Mucosa of rectum (tissue), 2 donors: ENCODE measurements around the gene DCPS.

Source experiments
- H3K27ac ChIP-seq, 2 donors: one replicate each; pipeline ENCODE4 v1.7.0; 2013; ENCODE audit warnings: inconsistent platforms in 2 of 2, low read depth in 2 of 2, low read length in 2 of 2
- H3K27me3 ChIP-seq, 2 donors: one replicate each; pipeline ENCODE4 v1.7.0; 2013; ENCODE audit warnings: low read length in 2 of 2; ENCODE audit not compliant: control insufficient read depth in 2 of 2, insufficient read depth in 2 of 2
- H3K36me3 ChIP-seq, 2 donors: one replicate each; pipeline ENCODE4 v1.7.0; 2013; ENCODE audit warnings: low read length in 2 of 2; ENCODE audit not compliant: control insufficient read depth in 2 of 2, insufficient read depth in 2 of 2
- H3K4me1 ChIP-seq, 2 donors: one replicate each; pipeline ENCODE4 v1.7.0; 2013; ENCODE audit warnings: low read length in 2 of 2, mild to moderate bottlenecking in 1 of 2; ENCODE audit not compliant: control insufficient read depth in 2 of 2, insufficient read depth in 2 of 2
- H3K4me3 ChIP-seq, 2 donors: one replicate each; pipeline ENCODE4 v1.7.0; 2013; ENCODE audit warnings: low read length in 2 of 2
- H3K9ac ChIP-seq, 2 donors: one replicate each; pipeline ENCODE4 v1.7.0; 2013; ENCODE audit warnings: low read length in 2 of 2, low read depth in 1 of 2, mild to moderate bottlenecking in 1 of 2
- H3K9me3 ChIP-seq, 2 donors: one replicate each; pipeline ENCODE4 v1.7.0; 2013; ENCODE audit warnings: low read length in 2 of 2; ENCODE audit not compliant: control insufficient read depth in 2 of 2
- donor health status: healthy.
- donor health status: Normal muscosa, but diverticular disease.

The DCPS gene

DNA sequence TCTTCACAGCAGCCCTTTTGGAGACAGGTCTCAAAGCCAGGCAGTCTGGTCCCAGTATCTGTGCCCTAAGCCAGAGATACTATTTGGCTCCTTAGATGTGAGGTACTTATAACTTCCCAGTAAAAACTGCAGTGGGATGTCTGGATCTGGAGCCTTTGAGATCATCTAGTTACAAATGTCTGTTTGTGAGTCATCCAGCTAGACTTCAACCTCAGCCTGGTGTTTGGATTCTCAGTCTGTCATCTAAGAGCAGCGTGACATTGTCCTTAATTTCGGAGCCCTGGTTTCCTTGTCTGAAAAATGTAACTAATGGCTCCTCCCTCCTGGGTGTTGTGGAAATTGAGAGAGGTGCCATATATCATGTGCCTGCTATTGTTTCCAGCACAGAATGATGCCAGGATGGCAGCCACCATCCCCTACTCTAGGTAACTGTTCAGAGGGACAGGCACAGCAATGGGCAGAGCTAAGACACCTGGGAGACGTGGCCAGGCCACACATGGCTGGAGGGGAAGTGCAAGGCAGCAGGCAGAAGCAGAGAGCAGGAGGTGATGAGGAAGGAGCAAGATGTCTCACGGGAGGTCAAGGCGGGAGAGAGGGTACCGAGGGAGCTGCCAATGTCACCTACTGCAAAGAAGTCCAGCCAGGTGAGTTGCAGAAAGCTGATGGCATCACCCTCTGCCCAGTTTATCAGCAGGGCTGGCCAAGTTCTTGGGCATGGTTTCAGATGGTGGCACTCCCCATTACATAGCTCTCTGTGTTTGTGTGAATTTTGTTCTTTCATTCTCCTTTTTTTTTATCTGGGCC lies 31.0 kb downstream of the DCPS start:
- Histone ChIP-seq H3K4me1 (peaks cover 0 to 5% of the 10 kb centered on the region in 2 donors), H3K27ac (no peak overlapping the region)

DNA sequence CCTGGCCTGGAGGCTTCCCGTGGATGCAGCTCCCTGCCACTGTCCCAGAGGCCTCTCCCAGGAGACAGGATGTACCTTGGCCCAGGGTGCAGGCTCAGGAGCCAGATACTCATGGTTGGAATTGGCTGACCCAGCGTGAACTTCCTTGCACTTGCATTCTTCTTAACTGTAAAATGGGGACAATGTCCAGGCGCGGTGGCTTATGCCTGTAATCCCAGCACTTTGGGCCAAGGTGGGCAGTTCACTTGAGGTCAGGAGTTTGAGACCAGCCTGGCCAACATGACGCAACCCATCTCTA lies 31.6 kb downstream of the DCPS start:
- Histone ChIP-seq H3K4me1 (peaks cover 0 to 5% of the 10 kb centered on the region in 2 donors), H3K27me3 (no peaks in the 10 kb centered on the region), H3K9me3 (no peaks in the 10 kb centered on the region), H3K4me3 (no peak overlapping the region), H3K9ac (no peak overlapping the region), H3K27ac (no peak overlapping the region), H3K36me3 (peaks cover 18 to 23% of the 10 kb centered on the region in 2 donors)

More for the DNA sequence above, 31.0 kb downstream of the DCPS start:
- Histone ChIP-seq H3K36me3 (peaks cover 18 to 24% of the 10 kb centered on the region in 2 donors), H3K9me3 (no peaks in the 10 kb centered on the region), H3K4me3 (no peak overlapping the region), H3K9ac (no peak overlapping the region), H3K27me3 (no peaks in the 10 kb centered on the region)

DNA sequence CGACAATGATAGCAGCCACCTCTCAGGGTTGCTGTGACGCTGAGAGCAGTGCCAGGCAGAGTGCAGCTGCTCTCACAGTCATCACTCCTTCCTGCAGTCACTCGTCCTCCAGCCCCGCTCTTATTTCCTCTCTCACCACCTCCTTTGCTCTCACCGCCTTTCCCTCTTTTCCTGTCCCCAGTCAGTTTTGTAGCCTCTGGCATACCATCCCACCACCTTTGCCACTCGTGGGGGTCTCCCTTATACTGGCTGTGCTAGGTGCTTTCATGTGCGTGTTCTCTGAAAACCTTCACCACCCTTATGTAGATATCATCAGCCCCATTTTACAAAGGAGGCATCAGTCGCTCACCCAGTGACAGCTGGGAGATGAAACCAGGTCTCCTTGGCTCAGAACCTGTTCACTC lies 32.3 kb downstream of the DCPS start:
- Histone ChIP-seq H3K36me3 (peaks cover 21 to 23% of the 10 kb centered on the region in 2 donors), H3K4me1 (peaks cover 0 to 5% of the 10 kb centered on the region in 2 donors), H3K4me3 (no peak overlapping the region), H3K9ac (no peak overlapping the region), H3K9me3 (no peaks in the 10 kb centered on the region), H3K27me3 (no peaks in the 10 kb centered on the region), H3K27ac (no peak overlapping the region)

DNA sequence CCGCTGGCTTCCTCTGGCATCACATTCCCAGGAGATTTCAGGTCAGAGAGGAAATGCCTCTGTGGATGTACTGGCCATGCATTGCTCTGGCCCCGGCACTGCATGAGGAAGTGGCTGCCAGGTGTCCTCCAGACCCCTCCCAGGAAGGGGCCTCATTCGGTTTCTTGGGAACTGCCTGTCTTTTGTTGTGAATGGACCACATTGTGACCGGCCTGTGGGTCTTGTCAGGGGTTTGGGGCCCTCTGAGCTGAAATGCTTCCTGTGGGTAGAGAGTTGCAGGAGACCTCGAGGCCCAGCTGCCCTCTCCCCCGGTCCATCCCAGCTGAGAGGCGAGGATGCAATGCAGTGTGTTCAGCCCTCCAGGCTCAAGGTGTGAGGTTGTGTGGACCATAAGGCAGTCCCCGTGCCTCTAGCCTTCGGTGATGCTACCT lies 32.8 kb downstream of the DCPS start:
- H3K4me3 ChIP-seq = no peak overlapping the region
- no peaks in the 10 kb centered on the region for H3K27me3 ChIP-seq
- no peak overlapping the region for H3K27ac ChIP-seq
- H3K9ac ChIP-seq = no peak overlapping the region
- H3K9me3 ChIP-seq = no peaks in the 10 kb centered on the region
- peaks cover 19 to 22% of the 10 kb centered on the region in 2 donors for H3K36me3 ChIP-seq
- H3K4me1 ChIP-seq = peaks cover 0 to 5% of the 10 kb centered on the region in 2 donors

DNA sequence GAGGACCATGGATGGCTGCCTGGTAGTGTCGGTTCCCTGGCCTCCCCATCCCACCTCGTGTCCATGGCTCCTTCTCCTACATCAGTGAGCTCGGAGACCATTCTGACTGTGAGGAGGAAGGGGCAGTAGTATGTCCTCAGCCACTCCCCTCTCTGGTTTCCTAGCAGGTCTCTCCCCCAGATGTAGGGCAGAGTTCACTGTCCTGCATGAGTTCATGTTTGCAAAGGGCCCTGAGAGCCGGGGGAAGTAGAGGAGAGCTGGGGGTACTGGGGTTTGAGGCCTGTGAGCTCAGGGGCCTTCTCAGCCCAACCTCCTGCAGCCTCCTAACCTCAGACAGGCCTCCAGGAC lies 33.2 kb downstream of the DCPS start:
- H3K27ac ChIP-seq = no peak overlapping the region
- no peak overlapping the region for H3K9ac ChIP-seq
- no peak overlapping the region for H3K4me3 ChIP-seq
- peaks cover 22 to 23% of the 10 kb centered on the region in 2 donors for H3K36me3 ChIP-seq
- no peaks in the 10 kb centered on the region for H3K27me3 ChIP-seq
- H3K4me1 ChIP-seq = peaks cover 0 to 3% of the 10 kb centered on the region in 2 donors
- no peaks in the 10 kb centered on the region for H3K9me3 ChIP-seq

DNA sequence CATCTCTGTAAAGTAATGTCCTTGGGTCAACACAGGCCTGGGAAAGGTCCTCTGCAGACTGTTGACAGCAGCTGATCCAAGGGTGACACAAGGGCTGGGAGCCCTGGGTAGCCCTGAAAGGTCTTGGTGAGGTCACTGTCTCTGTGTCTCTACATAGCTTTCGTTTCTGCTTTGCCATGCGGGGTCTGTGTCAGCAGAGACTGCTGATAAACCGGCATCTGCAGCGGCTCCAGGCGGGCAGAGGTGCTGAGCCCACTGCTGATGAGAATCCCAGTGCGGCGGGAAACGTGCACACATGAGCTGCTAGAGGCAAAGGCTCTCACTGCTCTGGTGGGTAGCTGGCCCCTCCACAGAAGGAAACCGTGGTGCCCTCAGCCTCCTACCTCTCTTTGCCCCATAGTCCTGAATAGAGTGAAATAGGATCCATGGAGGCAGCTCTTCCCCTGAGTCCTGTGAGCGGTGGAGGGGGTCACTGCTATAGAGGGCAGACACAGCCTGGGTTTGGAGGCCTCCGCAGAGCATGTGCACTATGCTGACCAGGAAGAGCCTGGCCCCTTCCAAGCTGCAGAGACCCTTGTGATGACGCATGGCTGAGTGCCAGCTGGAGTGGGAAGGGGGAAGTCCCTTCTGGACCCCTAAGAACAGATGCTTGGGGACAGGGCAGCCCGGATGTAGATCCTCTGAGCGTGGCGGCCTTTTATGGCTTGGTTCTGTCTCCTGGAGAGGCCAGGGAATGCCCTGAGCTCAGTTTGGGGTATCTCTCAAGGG lies 33.8 kb downstream of the DCPS start:
- H3K9ac ChIP-seq = no peak overlapping the region
- H3K4me1 ChIP-seq = peaks cover 0 to 3% of the 10 kb centered on the region in 2 donors
- no peaks in the 10 kb centered on the region for H3K27me3 ChIP-seq
- no peak overlapping the region for H3K4me3 ChIP-seq
- peaks cover 24 to 27% of the 10 kb centered on the region in 2 donors for H3K36me3 ChIP-seq
- H3K27ac ChIP-seq = no peak overlapping the region
- no peaks in the 10 kb centered on the region for H3K9me3 ChIP-seq

DNA sequence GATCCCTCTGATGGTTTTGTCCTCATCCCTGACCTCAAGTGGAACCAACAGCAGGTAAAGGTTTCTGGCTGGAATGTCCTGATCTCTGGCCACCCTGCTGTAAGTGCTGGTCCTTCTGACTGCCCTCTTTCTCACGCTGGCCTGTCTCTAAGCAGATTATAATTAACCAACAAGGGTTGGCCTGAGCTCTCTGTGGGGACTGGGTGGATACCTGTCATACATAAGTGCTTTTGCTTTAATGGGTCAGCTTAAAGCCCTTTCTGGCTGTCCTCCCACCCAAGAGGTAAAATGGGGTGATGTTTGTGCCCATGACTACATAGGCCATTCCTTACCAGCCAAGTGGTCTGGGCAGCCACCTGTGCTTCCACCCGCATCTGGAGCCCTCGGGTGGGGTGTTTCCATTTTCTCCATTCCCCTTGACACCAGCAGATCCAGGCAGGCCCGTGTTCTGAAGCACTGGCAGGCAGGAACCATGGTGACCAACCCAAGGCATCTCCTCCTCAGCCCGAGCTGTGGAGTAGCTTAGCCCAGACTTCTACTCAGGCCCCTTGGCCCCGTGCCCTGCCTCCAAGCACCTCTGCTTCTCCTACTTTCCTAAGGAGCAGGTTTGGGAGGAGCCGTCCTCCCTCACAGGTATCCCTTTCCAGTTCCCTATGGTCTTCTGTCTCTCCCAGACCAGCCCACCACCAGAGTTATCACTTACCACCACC lies 34.6 kb downstream of the DCPS start:
- Histone ChIP-seq H3K27ac (no peak overlapping the region), H3K4me3 (no peak overlapping the region), H3K27me3 (no peaks in the 10 kb centered on the region), H3K36me3 (peaks cover 24 to 26% of the 10 kb centered on the region in 2 donors), H3K9me3 (no peaks in the 10 kb centered on the region), H3K9ac (no peak overlapping the region), H3K4me1 (peaks cover 0 to 3% of the 10 kb centered on the region in 2 donors)

DNA sequence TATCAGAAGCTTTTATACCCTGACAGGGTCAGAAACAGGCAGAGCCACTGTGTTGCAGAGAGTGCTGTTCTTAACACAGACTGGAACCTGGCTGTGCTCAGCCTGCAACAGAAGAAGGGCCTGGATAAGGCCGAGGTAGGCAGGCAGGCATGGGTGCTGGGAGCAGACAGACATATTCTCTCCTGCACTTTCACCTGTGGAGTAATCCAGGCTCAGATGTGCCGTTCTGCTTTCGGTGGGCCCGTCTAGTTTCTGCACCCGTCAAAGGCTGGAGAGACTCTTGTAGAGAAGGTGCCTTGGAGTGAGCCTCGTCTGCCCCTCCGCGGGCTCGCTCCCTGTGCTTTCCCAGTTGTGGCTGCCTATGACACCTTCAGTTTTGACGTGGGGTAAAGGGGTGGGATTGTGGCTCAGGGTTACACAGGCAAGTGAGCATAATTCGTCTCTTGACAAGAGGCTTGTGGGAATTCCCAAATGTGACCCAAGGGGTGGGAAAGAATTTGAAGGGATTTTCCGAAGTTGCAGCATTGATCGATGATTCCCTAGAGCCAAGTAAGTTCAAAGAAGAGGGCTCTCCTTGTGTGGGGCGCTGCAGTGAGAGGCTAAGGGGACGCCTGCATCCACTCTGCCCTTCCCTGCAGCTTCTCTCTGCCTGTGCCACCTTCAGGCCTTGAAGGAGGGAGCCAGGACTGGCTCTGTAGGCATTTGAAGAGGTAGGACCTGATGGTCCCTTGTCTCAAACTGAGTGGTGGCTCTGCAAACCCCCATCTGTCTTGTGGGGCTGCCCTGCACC lies 35.4 kb downstream of the DCPS start:
- peaks cover 0 to 3% of the 10 kb centered on the region in 2 donors for H3K4me1 ChIP-seq
- H3K27me3 ChIP-seq = no peaks in the 10 kb centered on the region
- H3K4me3 ChIP-seq = no peak overlapping the region
- H3K36me3 ChIP-seq = peaks cover 27 to 31% of the 10 kb centered on the region in 2 donors
- H3K27ac ChIP-seq = no peak overlapping the region
- H3K9me3 ChIP-seq = no peaks in the 10 kb centered on the region
- no peak overlapping the region for H3K9ac ChIP-seq

DNA sequence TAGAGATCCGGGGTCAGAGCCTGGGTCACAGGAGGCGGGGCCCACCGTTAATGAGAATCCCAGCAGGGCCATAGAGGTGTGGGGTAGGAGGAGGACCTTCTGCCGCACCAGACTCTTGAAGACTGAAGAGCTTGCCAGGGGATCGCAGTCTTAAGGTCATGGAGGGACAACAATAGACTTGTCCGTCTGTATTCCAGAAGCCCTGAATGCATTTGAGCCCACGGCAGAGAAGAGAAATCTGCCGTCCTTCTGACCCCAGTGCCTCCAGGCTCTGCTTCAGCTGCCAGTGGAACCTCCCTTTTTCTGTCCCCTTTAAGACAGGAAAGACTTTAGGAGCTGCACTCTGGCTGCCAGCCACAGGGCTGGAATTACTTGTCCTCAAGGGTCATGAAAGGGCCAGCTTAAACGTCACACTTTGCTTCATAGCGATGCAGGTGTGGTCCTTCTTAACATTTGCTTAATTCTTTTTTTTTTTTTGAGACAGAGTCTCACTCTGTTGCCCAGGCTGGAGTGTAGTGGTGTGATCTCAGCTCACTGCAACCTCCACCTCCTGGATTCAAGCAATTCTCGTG lies 36.1 kb downstream of the DCPS start:
- H3K36me3 ChIP-seq = peaks cover 27 to 31% of the 10 kb centered on the region in 2 donors
- H3K9ac ChIP-seq = no peak overlapping the region
- no peak overlapping the region for H3K4me3 ChIP-seq
- no peaks in the 10 kb centered on the region for H3K9me3 ChIP-seq
- no peaks in the 10 kb centered on the region for H3K27me3 ChIP-seq
- peaks cover 0 to 3% of the 10 kb centered on the region in 2 donors for H3K4me1 ChIP-seq
- H3K27ac ChIP-seq = no peak overlapping the region
